ENCODE data around the gene AP4B1. TPM values are rescaled to one million over a fixed set of nuclear protein-coding genes. Genes with fewer than 3 reads are reported as not detected.
A peak's percentile ranks its signal among the peaks of the same experiment; 100 is the strongest.

The AP4B1 gene
- polyA plus RNA-seq, 1 donor from 2014 or later, result 178 TPM

DNA sequence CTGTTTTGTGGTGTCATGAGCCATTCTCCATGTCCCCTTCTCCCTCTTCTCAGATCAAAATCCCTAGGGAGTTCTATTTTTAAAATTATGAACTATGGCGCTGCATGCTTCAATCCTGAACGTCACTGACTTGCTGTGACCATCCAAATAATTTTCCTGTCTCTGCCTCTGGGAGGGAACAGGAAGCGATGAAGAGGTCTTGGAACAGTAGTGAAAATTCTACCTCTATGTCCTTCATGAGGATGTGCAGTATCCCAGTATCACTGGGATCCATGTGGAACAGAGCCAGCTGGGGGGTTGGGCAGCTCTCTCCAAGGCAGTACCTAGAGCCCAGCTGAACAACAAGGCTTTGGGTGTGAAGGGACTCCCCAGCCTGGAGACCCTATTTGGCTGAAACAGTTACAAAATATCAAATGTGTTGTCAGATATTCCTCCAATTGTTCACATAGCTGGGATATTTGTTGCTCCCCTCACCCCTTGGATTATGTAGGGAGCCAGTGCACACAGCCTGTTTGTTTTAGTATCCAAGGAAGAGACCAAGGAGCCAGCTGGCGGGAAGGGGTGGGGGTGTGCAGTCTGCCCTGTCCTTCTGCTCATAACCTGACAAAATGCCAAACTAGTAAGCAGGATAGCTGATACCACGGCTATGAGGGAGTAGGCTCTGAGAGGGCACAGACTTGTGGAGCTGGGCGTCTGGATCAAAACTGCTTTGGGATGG lies 8.2 kb upstream of the AP4B1 start:
- no peaks in the 10 kb centered on the region for H3F3A ChIP-seq (ENCODE audit: insufficient read depth, low read length, poor library complexity, severe bottlenecking)
- no peaks in the 10 kb centered on the region for H3K79me2 ChIP-seq (replicated peaks; ENCODE audit: insufficient read depth, low read length)
- H3K9ac ChIP-seq (ENCODE audit: low read length), result no peak overlapping the region
- H2AFZ ChIP-seq (ENCODE audit: low read depth, low read length), result no peak overlapping the region
- H3K9me2 ChIP-seq (ENCODE audit: insufficient read depth, low read length), result no peaks in the 10 kb centered on the region
- no peaks in the 10 kb centered on the region for H3K9me3 ChIP-seq (ENCODE audit: low read length)
- no peak overlapping the region for H3K4me2 ChIP-seq (ENCODE audit: low read length)
- no peaks in the 10 kb centered on the region for H3K27me3 ChIP-seq (ENCODE audit: insufficient read depth, low read depth, low read length)
- H3K4me3 ChIP-seq (ENCODE audit: low read length), result no peak overlapping the region
- no peaks in the 10 kb centered on the region for H4K20me1 ChIP-seq (ENCODE audit: insufficient read depth)
- TF ChIP-seq EZH2 (IDR thresholded peaks at IDR 0.05; ENCODE audit: borderline replicate concordance, insufficient read depth, low read length, poor library complexity, severe bottlenecking) (no peak), EP300 (conservative IDR thresholded peaks at IDR 0.05; ENCODE audit: poor library complexity, severe bottlenecking) (no peak), RAD21 (conservative IDR thresholded peaks at IDR 0.05) (no peak), CTCF (IDR thresholded peaks at IDR 0.05; ENCODE audit: poor library complexity, severe bottlenecking) (no peak), MXI1 (conservative IDR thresholded peaks at IDR 0.05; ENCODE audit: poor library complexity, severe bottlenecking) (no peak), POLR2AphosphoS5 (IDR thresholded peaks at IDR 0.05) (no peak)
- H3K36me3 ChIP-seq (ENCODE audit: insufficient read depth, low read length), result no peaks in the 10 kb centered on the region
- no peak overlapping the region for H3K27ac ChIP-seq (ENCODE audit: low read length)

DNA sequence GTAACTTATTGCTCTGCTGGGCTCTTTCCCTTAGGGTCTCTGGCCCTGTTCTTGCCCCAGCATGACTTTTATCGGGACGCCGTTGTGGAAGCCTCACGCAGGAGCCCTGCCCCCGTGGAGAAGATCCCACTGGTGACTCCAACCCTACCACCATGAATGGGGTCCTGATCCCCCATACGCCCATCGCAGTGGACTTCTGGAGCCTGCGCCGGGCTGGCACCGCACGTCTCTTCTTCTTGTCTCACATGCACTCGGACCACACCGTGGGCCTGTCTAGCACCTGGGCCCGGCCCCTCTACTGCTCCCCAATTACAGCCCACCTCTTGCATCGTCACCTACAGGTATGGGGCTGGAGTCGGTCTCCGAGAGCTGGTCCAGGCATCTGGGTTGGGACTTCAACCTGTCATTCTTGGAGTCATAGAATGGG lies 849 bp upstream of the AP4B1 start:
- no peak for TF ChIP-seq EZH2 (IDR thresholded peaks at IDR 0.05; ENCODE audit: borderline replicate concordance, insufficient read depth, low read length, poor library complexity, severe bottlenecking)
- no peak for TF ChIP-seq POLR2AphosphoS5 (IDR thresholded peaks at IDR 0.05)
- no peak for TF ChIP-seq EP300 (conservative IDR thresholded peaks at IDR 0.05; ENCODE audit: poor library complexity, severe bottlenecking)
- TF ChIP-seq RAD21 (conservative IDR thresholded peaks at IDR 0.05), result peak; percentile 5
- TF ChIP-seq SMC3 (conservative IDR thresholded peaks at IDR 0.05; ENCODE audit: poor library complexity), result peak; percentile 49
- no peak for TF ChIP-seq REST (IDR thresholded peaks at IDR 0.05; ENCODE audit: borderline replicate concordance)
- peak; percentile 8 for TF ChIP-seq CTCF (IDR thresholded peaks at IDR 0.05; ENCODE audit: poor library complexity, severe bottlenecking)
- H3K36me3 ChIP-seq (ENCODE audit: insufficient read depth, low read length), result no peaks in the 10 kb centered on the region
- H3K9me3 ChIP-seq (ENCODE audit: low read length), result no peaks in the 10 kb centered on the region
- peaks cover 13% of the 10 kb centered on the region for H3K79me2 ChIP-seq (replicated peaks; ENCODE audit: insufficient read depth, low read length)
- H2AFZ ChIP-seq (ENCODE audit: low read depth, low read length), result peak overlapping the region; percentile 88
- peak overlapping the region; percentile 93 for H3K4me3 ChIP-seq (ENCODE audit: low read length)
- H4K20me1 ChIP-seq (ENCODE audit: insufficient read depth), result no peaks in the 10 kb centered on the region
- H3K27me3 ChIP-seq (ENCODE audit: insufficient read depth, low read depth, low read length), result no peaks in the 10 kb centered on the region
- H3F3A ChIP-seq (ENCODE audit: insufficient read depth, low read length, poor library complexity, severe bottlenecking), result peaks cover 6% of the 10 kb centered on the region
- peak overlapping the region; percentile 94 for H3K27ac ChIP-seq (ENCODE audit: low read length)
- H3K4me2 ChIP-seq (ENCODE audit: low read length), result peak overlapping the region; percentile 85
- no peaks in the 10 kb centered on the region for H3K9me2 ChIP-seq (ENCODE audit: insufficient read depth, low read length)
- H3K9ac ChIP-seq (ENCODE audit: low read length), result peak overlapping the region; percentile 74

All from neural cell (in vitro differentiated cells).